Mucosa of descending colon (tissue), 3 donors: Measurements from ENCODE around the gene LYPLAL1. TPM values are rescaled to one million over a fixed set of nuclear protein-coding genes. Genes with fewer than 3 reads are reported as not detected.

Source experiments
- ATAC-seq: fragments of 200-7000 bp; cut with Tn5 transposase; one replicate; pipeline ENCODE4 v1.9.1; 2020; ENCODE audit warnings: mild to moderate bottlenecking, moderate library complexity
- DNase-seq, 3 donors: peaks; one replicate each; pipeline ENCODE4 v3.0.0-alpha.2; 2020
- H3K36me3 ChIP-seq: fragments of 200-600 bp; one replicate; pipeline ENCODE4 v1.8.0; 2021; ENCODE audit warnings: low read depth, mild to moderate bottlenecking
- H3K4me1 ChIP-seq: fragments of 200-600 bp; one replicate; pipeline ENCODE4 v1.8.0; 2021; ENCODE audit warnings: low read depth, mild to moderate bottlenecking
- H3K4me3 ChIP-seq: fragments of 200-600 bp; one replicate; pipeline ENCODE4 v1.8.0; 2021; ENCODE audit warnings: mild to moderate bottlenecking
- H3K9me3 ChIP-seq: fragments of 200-600 bp; one replicate; pipeline ENCODE4 v1.8.0; 2021; ENCODE audit warnings: mild to moderate bottlenecking
- CTCF ChIP-seq: fragments of 200-600 bp; IDR thresholded peaks from one replicate; pipeline ENCODE4 v1.8.0; 2022; ENCODE audit warnings: antibody characterized with exemption, mild to moderate bottlenecking
- intact Hi-C, 2 donors: fragments of 100-400 bp; cut with DNase I in 1 of 2; cut with micrococcal nuclease in 1 of 2; formaldehyde crosslinking; loops; one replicate each; pipeline versions ENCODE4 v1.11.0 to v1.11.1; 2022; cut with DNase I, micrococcal nuclease
- total RNA-seq, 3 donors: library from RNA; stranded (reverse); fragmentation: NEBNext Ultra II Directional in 2 of 3; extraction: Animal tissue kit (Norgen Biotek cat#: 25700) in 2 of 3; gene quantifications; one replicate each; pipeline versions ENCODE4 v1.2.1 to v1.2.4, GENCODE V29; 2021 to 2023
- donor health status: DM: no; HTN: no; CAD: no; lungs with moderate emphysema.
- donor health status: DM: no; HTN: no; CAD: no.
- donor health status: DM: no; HTN: yes; CAD: no.

Gene LYPLAL1
- total RNA-seq, 3 donors from 2014 or later, result 14.3 to 34.2 (median 21.9) TPM

GRCh38 chr1:219174460-219175211 is 958 bp downstream of the LYPLAL1 start:
- H3K4me3 ChIP-seq, result no peak overlapping the region
- peak; percentile 12 for ATAC-seq
- intact Hi-C loops, result no loop called here
- H3K9me3 ChIP-seq, result no peaks in the 10 kb centered on the region
- peaks cover 19% of the 10 kb centered on the region for H3K4me1 ChIP-seq
- peak in 1 of 3 donors; percentile 20 for DNase-seq
- H3K36me3 ChIP-seq, result no peaks in the 10 kb centered on the region
- TF ChIP-seq CTCF, result no peak

GRCh38 chr1:219175212-219175564 is 1.5 kb downstream of the LYPLAL1 start:
- Histone ChIP-seq H3K9me3 (no peaks in the 10 kb centered on the region), H3K4me1 (peaks cover 19% of the 10 kb centered on the region), H3K36me3 (no peaks in the 10 kb centered on the region), H3K4me3 (no peak overlapping the region)
- DNase-seq, result no peak
- intact Hi-C loops, result no loop called here
- no peak for ATAC-seq
- TF ChIP-seq CTCF, result no peak

GRCh38 chr1:219176168-219176567 is 2.5 kb downstream of the LYPLAL1 start:
- H3K36me3 ChIP-seq, result no peaks in the 10 kb centered on the region
- DNase-seq (no peak), ATAC-seq (no peak)
- TF ChIP-seq CTCF, result no peak
- peaks cover 19% of the 10 kb centered on the region for H3K4me1 ChIP-seq
- no peak overlapping the region for H3K4me3 ChIP-seq
- intact Hi-C loops, result no loop called here
- no peaks in the 10 kb centered on the region for H3K9me3 ChIP-seq

- intact Hi-C loops, result no loop called here
- Histone ChIP-seq H3K4me1 (peaks cover 19% of the 10 kb centered on the region), H3K4me3 (no peak overlapping the region), H3K9me3 (no peaks in the 10 kb centered on the region), H3K36me3 (no peaks in the 10 kb centered on the region)
- DNase-seq (no peak), ATAC-seq (no peak)
- no peak for TF ChIP-seq CTCF
Observed at GRCh38 chr1:219177363-219177762, 3.7 kb downstream of the LYPLAL1 start.

GRCh38 chr1:219177940-219178339 is 4.3 kb downstream of the LYPLAL1 start:
- no peak for TF ChIP-seq CTCF
- ATAC-seq (no peak), DNase-seq (no peak)
- Histone ChIP-seq H3K36me3 (no peaks in the 10 kb centered on the region), H3K9me3 (no peaks in the 10 kb centered on the region), H3K4me1 (peaks cover 19% of the 10 kb centered on the region), H3K4me3 (no peak overlapping the region)
- intact Hi-C loops, result no loop called here
